Testis (tissue), 3 donors: ENCODE results near the gene IL6. TPM values are rescaled to one million over a fixed set of nuclear protein-coding genes. Genes with fewer than 3 reads are reported as not detected.

Source experiments
- DNase-seq: peaks from one replicate; pipeline ENCODE4 v3.0.0-alpha.2; 2019
- H3K27ac ChIP-seq, 2 donors: fragments of 200-600 bp; sonication (generic); one replicate each; pipeline ENCODE4 v1.5.1; 2019
- H3K27me3 ChIP-seq: fragments of 200-600 bp; sonication (generic); one replicate; pipeline ENCODE4 v1.5.1; 2019
- H3K36me3 ChIP-seq: fragments of 200-600 bp; sonication (generic); one replicate; pipeline ENCODE4 v1.5.1; 2017; ENCODE audit warnings: low read depth; ENCODE audit errors: missing control alignments
- H3K4me1 ChIP-seq: fragments of 200-600 bp; sonication (generic); one replicate; pipeline ENCODE4 v1.5.1; 2019
- H3K4me3 ChIP-seq, 2 donors: fragments of 200-600 bp; sonication (generic); one replicate each; pipeline ENCODE4 v1.5.1; 2017 to 2019
- H3K9me3 ChIP-seq: fragments of 200-600 bp; sonication (generic); one replicate; pipeline ENCODE4 v1.5.1; 2017
- POLR2A ChIP-seq: fragments of 450-650 bp; IDR thresholded peaks from one replicate; pipeline ENCODE4 v1.6.1; 2017; ENCODE audit warnings: antibody characterized with exemption, mild to moderate bottlenecking, moderate library complexity
- WGBS, 2 donors: methylation state at CpG; one replicate each; pipeline ENCODE4 v1.1.5; 2018; 5-methylcytosine and 5-hydroxymethylcytosine counted together
- intact Hi-C: fragments of 100-400 bp; cut with DNase I; formaldehyde crosslinking; loops from one replicate; pipeline ENCODE4 v1.15.1; 2023; ENCODE audit warnings: low total_unique reads
- polyA plus RNA-seq: library from polyadenylated mRNA; stranded (reverse); fragments of 350-450 nt; fragmentation: Illumina TruSeq; extraction: RNeasy Lipid Tissue Mini Kit (QIAGEN cat#74804); gene quantifications from one replicate; pipeline ENCODE4 v1.2.3, GENCODE V29; 2014; ENCODE audit warnings: low read depth, low replicate concordance; ENCODE audit not compliant: insufficient read depth
- total RNA-seq, 2 donors: library from RNA; depleted of rRNA; stranded (reverse); fragments of >200 nt; gene quantifications; one replicate each; pipeline ENCODE4 v1.2.3, GENCODE V29; 2016
- TF ChIP-seq, protein P1 (sequence below), 3 experiments: fragments of 450-650 bp in 2 of 3; fragments of 200-600 bp in 1 of 3; sonication (generic) in 1 of 3; IDR thresholded peaks; one replicate each; pipeline ENCODE4 v1.5.1; 2016 to 2019; ENCODE audit warnings: antibody characterized with exemption in 3 of 3, mild to moderate bottlenecking in 2 of 3, moderate library complexity in 1 of 3

IL6 gene
- total and polyA plus RNA-seq, 3 donors from 2014 or later, result 0.47 TPM; not detected in 2

DNA sequence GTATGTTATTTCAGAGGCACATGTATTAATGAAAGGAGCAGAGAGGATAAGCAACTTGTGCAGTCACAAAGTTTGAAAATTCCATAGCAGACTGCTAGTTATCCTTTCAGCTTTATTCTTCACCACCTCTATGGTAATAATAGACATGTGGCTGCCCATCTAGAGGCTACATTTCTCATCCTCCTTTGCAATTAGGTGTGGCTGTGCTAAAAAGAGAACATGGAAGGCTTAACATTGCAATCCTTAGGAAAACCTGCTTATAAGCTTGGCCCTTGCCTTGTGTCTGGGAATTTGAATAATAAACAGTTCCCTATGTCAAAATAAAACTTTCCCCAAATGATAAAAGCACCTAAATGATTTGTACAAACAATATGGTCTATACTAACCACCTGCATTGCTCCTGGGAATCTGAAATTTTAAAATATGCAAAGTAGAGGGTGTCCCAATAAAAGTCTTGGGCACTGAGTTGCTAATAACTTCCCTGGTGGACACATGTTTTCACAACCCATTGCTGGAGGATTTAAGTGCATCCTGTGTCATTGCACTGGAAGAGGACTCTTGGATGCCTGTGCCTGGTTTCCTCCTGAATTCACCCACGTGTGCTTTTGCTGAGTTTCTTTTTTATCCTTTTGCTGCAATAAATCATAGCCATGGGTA lies 30.5 kb downstream of the IL6 start:
- Histone ChIP-seq H3K4me3 (no peak overlapping the region), H3K27me3 (no peaks in the 10 kb centered on the region), H3K4me1 (no peaks in the 10 kb centered on the region), H3K36me3 (no peaks in the 10 kb centered on the region), H3K27ac (no peak overlapping the region), H3K9me3 (no peaks in the 10 kb centered on the region)
- TF ChIP-seq POLR2A, result no peak
- TF ChIP-seq, protein P1, sequence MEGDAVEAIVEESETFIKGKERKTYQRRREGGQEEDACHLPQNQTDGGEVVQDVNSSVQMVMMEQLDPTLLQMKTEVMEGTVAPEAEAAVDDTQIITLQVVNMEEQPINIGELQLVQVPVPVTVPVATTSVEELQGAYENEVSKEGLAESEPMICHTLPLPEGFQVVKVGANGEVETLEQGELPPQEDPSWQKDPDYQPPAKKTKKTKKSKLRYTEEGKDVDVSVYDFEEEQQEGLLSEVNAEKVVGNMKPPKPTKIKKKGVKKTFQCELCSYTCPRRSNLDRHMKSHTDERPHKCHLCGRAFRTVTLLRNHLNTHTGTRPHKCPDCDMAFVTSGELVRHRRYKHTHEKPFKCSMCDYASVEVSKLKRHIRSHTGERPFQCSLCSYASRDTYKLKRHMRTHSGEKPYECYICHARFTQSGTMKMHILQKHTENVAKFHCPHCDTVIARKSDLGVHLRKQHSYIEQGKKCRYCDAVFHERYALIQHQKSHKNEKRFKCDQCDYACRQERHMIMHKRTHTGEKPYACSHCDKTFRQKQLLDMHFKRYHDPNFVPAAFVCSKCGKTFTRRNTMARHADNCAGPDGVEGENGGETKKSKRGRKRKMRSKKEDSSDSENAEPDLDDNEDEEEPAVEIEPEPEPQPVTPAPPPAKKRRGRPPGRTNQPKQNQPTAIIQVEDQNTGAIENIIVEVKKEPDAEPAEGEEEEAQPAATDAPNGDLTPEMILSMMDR (IDR thresholded peaks at IDR 0.05), result no peak
- no peak for DNase-seq
- intact Hi-C loops, result no loop called here
- WGBS, 2 donors, result 28 to 50% methylated on average over 1 of the region's 1 CpG

DNA sequence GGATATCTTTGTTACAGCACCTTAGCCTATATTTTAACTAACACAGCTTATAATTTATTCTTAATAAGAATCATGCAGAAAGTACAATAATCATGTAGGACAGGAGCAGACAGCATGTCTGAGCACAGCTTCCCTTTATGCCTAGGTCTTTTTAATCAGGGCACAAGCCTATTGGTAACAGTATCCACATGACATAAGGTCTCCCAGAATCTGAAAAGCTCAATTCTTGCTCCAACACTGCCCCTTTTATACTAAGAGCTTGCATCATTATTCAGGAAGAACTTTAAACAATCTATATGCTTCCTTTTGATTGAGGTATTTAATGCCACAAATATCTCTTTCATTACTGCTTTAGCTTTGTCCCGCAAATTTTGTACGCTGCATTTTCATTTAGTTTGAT lies 31.6 kb downstream of the IL6 start:
- no peaks in the 10 kb centered on the region for H3K9me3 ChIP-seq
- H3K4me3 ChIP-seq, result no peak overlapping the region
- intact Hi-C loops, result no loop called here
- TF ChIP-seq, protein P1 (IDR thresholded peaks at IDR 0.05), result no peak
- no peak for TF ChIP-seq POLR2A
- H3K27ac ChIP-seq, result no peak overlapping the region
- no peaks in the 10 kb centered on the region for H3K27me3 ChIP-seq
- 92 to 98% methylated on average over 2 of the region's 2 CpGs for WGBS, 2 donors
- DNase-seq, result no peak
- H3K4me1 ChIP-seq, result no peaks in the 10 kb centered on the region
- no peaks in the 10 kb centered on the region for H3K36me3 ChIP-seq

DNA sequence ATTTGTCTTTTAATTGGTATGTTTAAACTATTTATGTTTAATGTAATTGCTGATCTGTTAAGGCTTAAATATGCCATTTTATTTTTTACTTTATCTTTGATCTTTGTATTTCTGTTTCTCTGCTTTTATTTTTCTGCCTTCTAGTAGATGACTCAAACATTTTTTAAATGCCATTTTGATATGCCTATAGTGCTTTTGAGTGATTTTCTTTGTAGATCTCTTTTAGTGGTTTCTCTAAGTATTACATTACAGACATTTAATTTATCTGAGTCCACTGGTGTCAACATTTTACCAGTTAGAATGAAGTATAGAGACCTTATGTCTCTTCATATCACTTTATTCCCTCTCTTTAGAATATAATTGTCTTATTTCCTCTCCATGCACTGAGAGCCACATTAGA lies 32.7 kb downstream of the IL6 start:
- intact Hi-C loops, result no loop called here
- H3K9me3 ChIP-seq, result no peaks in the 10 kb centered on the region
- TF ChIP-seq, protein P1 (IDR thresholded peaks at IDR 0.05), result no peak
- TF ChIP-seq POLR2A, result no peak
- H3K4me3 ChIP-seq, result no peak overlapping the region
- no peak for DNase-seq
- no peaks in the 10 kb centered on the region for H3K36me3 ChIP-seq
- no peaks in the 10 kb centered on the region for H3K4me1 ChIP-seq
- no peaks in the 10 kb centered on the region for H3K27me3 ChIP-seq
- H3K27ac ChIP-seq, result no peak overlapping the region

DNA sequence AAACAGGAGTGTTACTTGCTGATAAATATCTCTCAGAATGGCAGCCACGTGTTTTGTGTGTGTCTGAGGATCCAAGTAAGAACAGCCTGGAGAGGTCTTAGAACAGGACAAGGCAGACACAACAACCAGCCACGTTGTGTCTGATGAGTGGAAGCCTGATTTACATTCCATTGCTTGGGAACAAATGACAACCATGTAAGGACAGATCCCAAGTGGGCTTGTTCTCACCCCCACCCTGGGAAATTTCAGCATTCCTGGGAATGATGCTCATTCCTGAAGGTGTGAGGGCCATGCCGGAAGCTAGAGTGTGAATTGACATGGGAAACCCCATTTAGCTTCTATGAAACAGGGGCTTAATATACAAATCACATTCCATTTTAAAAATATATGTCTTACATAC lies 35.9 kb downstream of the IL6 start:
- 69 to 75% methylated on average over 3 of the region's 3 CpGs for WGBS, 2 donors
- Histone ChIP-seq H3K4me3 (no peak overlapping the region), H3K36me3 (no peaks in the 10 kb centered on the region), H3K27ac (no peak overlapping the region), H3K27me3 (no peaks in the 10 kb centered on the region), H3K4me1 (no peaks in the 10 kb centered on the region), H3K9me3 (no peaks in the 10 kb centered on the region)
- DNase-seq, result no peak
- TF ChIP-seq POLR2A, result no peak
- TF ChIP-seq, protein P1 (IDR thresholded peaks at IDR 0.05), result no peak
- intact Hi-C loops, result no loop called here

GRCh38 chr7:22765609-22766008 lies 38.6 kb downstream of the IL6 start:
- TF ChIP-seq, protein P1 (IDR thresholded peaks at IDR 0.05), result no peak
- no peak for TF ChIP-seq POLR2A
- Histone ChIP-seq H3K36me3 (no peaks in the 10 kb centered on the region), H3K9me3 (no peaks in the 10 kb centered on the region), H3K27ac (no peak overlapping the region), H3K4me1 (no peaks in the 10 kb centered on the region), H3K4me3 (no peak overlapping the region), H3K27me3 (no peaks in the 10 kb centered on the region)
- intact Hi-C loops, result no loop called here
- no peak for DNase-seq
- 74 to 84% methylated on average over 4 of the region's 4 CpGs for WGBS, 2 donors
